ENCODE measurements around the gene HIP1.
A peak's percentile ranks its signal among the peaks of the same experiment; 100 is the strongest.

Gene HIP1

GRCh38 chr7:75663302-75663907 lies 75.3 kb downstream of the HIP1 start:
- ChIA-PET POLR2A (no interaction called here), CTCF (no interaction called here)
- DNase-seq (ENCODE audit: extremely low spot score): no peak
- TF ChIP-seq FOXA1 (IDR thresholded peaks at IDR 0.05) (no peak), LEF1 (IDR thresholded peaks at IDR 0.05; ENCODE audit: borderline replicate concordance) (no peak), ARNT (IDR thresholded peaks at IDR 0.05) (no peak), ZNF384 (IDR thresholded peaks at IDR 0.05) (no peak), TARDBP (IDR thresholded peaks at IDR 0.05) (no peak), HDGF (IDR thresholded peaks at IDR 0.05; ENCODE audit: borderline replicate concordance) (no peak), BHLHE40 (IDR thresholded peaks at IDR 0.05; ENCODE audit: borderline replicate concordance) (no peak), SP1 (IDR thresholded peaks at IDR 0.05) (no peak), FOXM1 (IDR thresholded peaks at IDR 0.05; ENCODE audit: borderline replicate concordance) (no peak), PKNOX1 (IDR thresholded peaks at IDR 0.05) (no peak), NFRKB (IDR thresholded peaks at IDR 0.05) (no peak), ELF4 (IDR thresholded peaks at IDR 0.05) (no peak), FOXK2 (IDR thresholded peaks at IDR 0.05) (no peak), CTBP1 (IDR thresholded peaks at IDR 0.05; ENCODE audit: borderline replicate concordance) (no peak), SUZ12 (IDR thresholded peaks at IDR 0.05) (no peak), L3MBTL2 (conservative IDR thresholded peaks at IDR 0.05) (no peak)

- DNase-seq (ENCODE audit: extremely low spot score): no peak
- no peak for TF ChIP-seq ELF4 (IDR thresholded peaks at IDR 0.05)
- no peak for TF ChIP-seq HDGF (IDR thresholded peaks at IDR 0.05; ENCODE audit: borderline replicate concordance)
- no peak for TF ChIP-seq FOXM1 (IDR thresholded peaks at IDR 0.05; ENCODE audit: borderline replicate concordance)
- TF ChIP-seq ZNF384 (IDR thresholded peaks at IDR 0.05): no peak
- TF ChIP-seq CTBP1 (IDR thresholded peaks at IDR 0.05; ENCODE audit: borderline replicate concordance): no peak
- TF ChIP-seq L3MBTL2 (conservative IDR thresholded peaks at IDR 0.05): no peak
- TF ChIP-seq FOXK2 (IDR thresholded peaks at IDR 0.05): no peak
- TF ChIP-seq SUZ12 (IDR thresholded peaks at IDR 0.05): no peak
- no peak for TF ChIP-seq PKNOX1 (IDR thresholded peaks at IDR 0.05)
- TF ChIP-seq BHLHE40 (IDR thresholded peaks at IDR 0.05; ENCODE audit: borderline replicate concordance): no peak
- TF ChIP-seq LEF1 (IDR thresholded peaks at IDR 0.05; ENCODE audit: borderline replicate concordance): no peak
- TF ChIP-seq ARNT (IDR thresholded peaks at IDR 0.05): no peak
- TF ChIP-seq SP1 (IDR thresholded peaks at IDR 0.05): no peak
- TF ChIP-seq TARDBP (IDR thresholded peaks at IDR 0.05): no peak
- no peak for TF ChIP-seq FOXA1 (IDR thresholded peaks at IDR 0.05)
- no peak for TF ChIP-seq NFRKB (IDR thresholded peaks at IDR 0.05)
- ChIA-PET CTCF (no interaction called here), POLR2A (no interaction called here)
Observed at GRCh38 chr7:75662579-75663301, 76.0 kb downstream of the HIP1 start.

GRCh38 chr7:75660566-75661215 lies 78.0 kb downstream of the HIP1 start:
- ChIA-PET CTCF (no interaction called here), POLR2A (no interaction called here)
- no peak for DNase-seq (ENCODE audit: extremely low spot score)
- TF ChIP-seq FOXM1 (IDR thresholded peaks at IDR 0.05; ENCODE audit: borderline replicate concordance) (no peak), BHLHE40 (IDR thresholded peaks at IDR 0.05; ENCODE audit: borderline replicate concordance) (no peak)

- TF ChIP-seq LEF1 (IDR thresholded peaks at IDR 0.05; ENCODE audit: borderline replicate concordance): no peak
- TF ChIP-seq PKNOX1 (IDR thresholded peaks at IDR 0.05): peak; percentile 19; the same call in 1 of the 2 replicates
- TF ChIP-seq BHLHE40 (IDR thresholded peaks at IDR 0.05; ENCODE audit: borderline replicate concordance): no peak
- CTCF ChIA-PET: no interaction called here
- POLR2A ChIA-PET: no interaction called here
- DNase-seq (ENCODE audit: extremely low spot score): no peak
Observed at GRCh38 chr7:75658802-75659201, 79.9 kb downstream of the HIP1 start.

- ChIA-PET POLR2A (no interaction called here), CTCF (interaction anchor here (0.6 kb wide), 1 partner anchor 82 kb away, joined by 3 read pairs; no protein-coding TSS in a partner anchor)
- no peak for DNase-seq (ENCODE audit: extremely low spot score)
- TF ChIP-seq L3MBTL2 (conservative IDR thresholded peaks at IDR 0.05) (0 out of 2 replicates have a peak, but pooled peaks have one; percentile 38), ARNT (IDR thresholded peaks at IDR 0.05) (no peak)
Observed at GRCh38 chr7:75658369-75658768, 80.4 kb downstream of the HIP1 start.

- DNase-seq (ENCODE audit: extremely low spot score): no peak
- TF ChIP-seq LEF1 (IDR thresholded peaks at IDR 0.05; ENCODE audit: borderline replicate concordance): no peak
- no peak for TF ChIP-seq FOXA1 (IDR thresholded peaks at IDR 0.05)
- no peak for TF ChIP-seq ARNT (IDR thresholded peaks at IDR 0.05)
- no peak for TF ChIP-seq SUZ12 (IDR thresholded peaks at IDR 0.05)
- TF ChIP-seq HDGF (IDR thresholded peaks at IDR 0.05; ENCODE audit: borderline replicate concordance): no peak
- TF ChIP-seq BHLHE40 (IDR thresholded peaks at IDR 0.05; ENCODE audit: borderline replicate concordance): no peak
- no peak for TF ChIP-seq FOXK2 (IDR thresholded peaks at IDR 0.05)
- TF ChIP-seq ZNF384 (IDR thresholded peaks at IDR 0.05): no peak
- no peak for TF ChIP-seq FOXM1 (IDR thresholded peaks at IDR 0.05; ENCODE audit: borderline replicate concordance)
- TF ChIP-seq TARDBP (IDR thresholded peaks at IDR 0.05): no peak
- no peak for TF ChIP-seq L3MBTL2 (conservative IDR thresholded peaks at IDR 0.05)
- TF ChIP-seq ELF4 (IDR thresholded peaks at IDR 0.05): no peak
- no peak for TF ChIP-seq NFRKB (IDR thresholded peaks at IDR 0.05)
- TF ChIP-seq CTBP1 (IDR thresholded peaks at IDR 0.05; ENCODE audit: borderline replicate concordance): no peak
- POLR2A ChIA-PET: no interaction called here
- CTCF ChIA-PET: interaction anchor here (0.6 kb wide), 1 partner anchor 81 kb away, joined by 3 read pairs; no protein-coding TSS in a partner anchor
Observed at GRCh38 chr7:75657866-75658265, 80.9 kb downstream of the HIP1 start.

Measured in HEK293T (cell line).